Prostate gland (tissue), 2 donors: ENCODE measurements around the gene SHKBP1.
"Not testable (repeated sequence)": the region's sequence is repeated elsewhere in the genome, so short reads cannot be mapped to it uniquely, and the experiment has no call there.

Experiments used
- CTCF ChIP-seq, 4 experiments: fragments of 200-600 bp in 2 of 4; fragments of 450-650 bp in 2 of 4; sonication (generic) in 2 of 4; IDR thresholded peaks; 1 replicate in 3 of 4; 2 replicates in 1 of 4; pipeline ENCODE4 v1.5.1; 2016 to 2019; ENCODE audit warnings: antibody characterized with exemption in 4 of 4, mild to moderate bottlenecking in 2 of 4, moderate library complexity in 2 of 4
- POLR2A ChIP-seq: fragments of 450-650 bp; IDR thresholded peaks from one replicate; pipeline ENCODE4 v1.6.1; 2016; ENCODE audit warnings: antibody characterized with exemption, mild to moderate bottlenecking
- POLR2AphosphoS5 ChIP-seq: sonication (generic); formaldehyde crosslinking; IDR thresholded peaks from one replicate; pipeline ENCODE4 v1.6.1; 2017; ENCODE audit warnings: antibody characterized with exemption

GRCh38 chr19:40564535-40564934 is 12.1 kb upstream of the SHKBP1 start:
- not testable (repeated sequence) for TF ChIP-seq CTCF (IDR thresholded peaks at IDR 0.05); POLR2A; POLR2AphosphoS5
